ENCODE data around the gene CSF3.

DNA sequence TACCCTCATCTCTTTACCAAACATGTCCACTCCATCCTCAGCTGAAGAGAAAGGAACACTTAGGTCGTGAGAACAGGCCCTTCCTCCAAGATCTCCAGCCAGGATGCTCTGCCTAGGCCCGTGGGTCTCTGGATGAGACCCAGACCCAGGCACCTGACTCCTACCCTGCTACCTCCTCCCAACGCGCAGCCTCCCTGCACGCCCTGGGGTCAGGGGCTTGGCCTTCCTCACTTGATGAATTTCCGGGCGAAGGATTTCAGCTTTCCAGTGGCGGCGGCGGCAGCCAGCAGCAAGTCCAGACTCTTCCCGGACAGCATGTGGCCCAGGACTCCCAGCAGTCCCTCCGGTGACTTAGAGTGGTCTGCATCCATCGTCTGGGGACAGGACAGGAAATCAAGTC, 13.4 kb downstream of the CSF3 start:
- TF ChIP-seq, protein P1, sequence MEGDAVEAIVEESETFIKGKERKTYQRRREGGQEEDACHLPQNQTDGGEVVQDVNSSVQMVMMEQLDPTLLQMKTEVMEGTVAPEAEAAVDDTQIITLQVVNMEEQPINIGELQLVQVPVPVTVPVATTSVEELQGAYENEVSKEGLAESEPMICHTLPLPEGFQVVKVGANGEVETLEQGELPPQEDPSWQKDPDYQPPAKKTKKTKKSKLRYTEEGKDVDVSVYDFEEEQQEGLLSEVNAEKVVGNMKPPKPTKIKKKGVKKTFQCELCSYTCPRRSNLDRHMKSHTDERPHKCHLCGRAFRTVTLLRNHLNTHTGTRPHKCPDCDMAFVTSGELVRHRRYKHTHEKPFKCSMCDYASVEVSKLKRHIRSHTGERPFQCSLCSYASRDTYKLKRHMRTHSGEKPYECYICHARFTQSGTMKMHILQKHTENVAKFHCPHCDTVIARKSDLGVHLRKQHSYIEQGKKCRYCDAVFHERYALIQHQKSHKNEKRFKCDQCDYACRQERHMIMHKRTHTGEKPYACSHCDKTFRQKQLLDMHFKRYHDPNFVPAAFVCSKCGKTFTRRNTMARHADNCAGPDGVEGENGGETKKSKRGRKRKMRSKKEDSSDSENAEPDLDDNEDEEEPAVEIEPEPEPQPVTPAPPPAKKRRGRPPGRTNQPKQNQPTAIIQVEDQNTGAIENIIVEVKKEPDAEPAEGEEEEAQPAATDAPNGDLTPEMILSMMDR (IDR thresholded peaks at IDR 0.05; ENCODE audit: insufficient read depth, low read length, poor library complexity, severe bottlenecking) = no peak
- no peak for TF ChIP-seq EZH2phosphoT487 (conservative IDR thresholded peaks at IDR 0.05; ENCODE audit: low read length)

Data from SU-DHL-6 (cell line).